K562 (cell line): ENCODE data around the gene ZBED4. TPM values are rescaled to one million over a fixed set of nuclear protein-coding genes. Genes with fewer than 3 reads are reported as not detected.

Experiments used
- ATAC-seq: fragments of 200-7000 bp; cut with Tn5 transposase; 3 replicates; pipeline ENCODE4 v1.9.1; 2020; ENCODE audit warnings: moderate library complexity
- BruUV-seq: library from RNA; stranded (reverse); fragments of 400-500 nt; replicated peaks from 2 replicates; lab custom pipeline; 2021; lab: Mats Ljungman, UMichigan
- CTCF ChIA-PET: fragments of 300-600 bp; formaldehyde crosslinking; extraction: SDS; loops from one replicate; lab custom pipeline; 2021; ENCODE audit warnings: low intra/inter-chr PET ratio; lab: Yijun Ruan, JAX
- POLR2A ChIA-PET: fragments of 300-600, 350-650 bp; sonication (Branson Sonifier 250); formaldehyde crosslinking; extraction: SDS; loops from one replicate; lab custom pipeline; 2021; ENCODE audit warnings: antibody characterized with exemption, inconsistent platforms; lab: Yijun Ruan, JAX
- DNase-seq, 4 experiments: peaks; one replicate each; pipeline versions ENCODE4 v3.0.0 to v3.0.0-alpha.2; 2011 to 2018; ENCODE audit warnings: low spot score in 3 of 4, mixed read lengths in 3 of 4; ENCODE audit errors: extremely low read depth in 1 of 4
- FAIRE-seq: peaks from 2 replicates; lab custom pipeline; 2011; peaks lifted over from hg19 to GRCh38; lab: Jason Lieb, UNC
- H2AFZ ChIP-seq: 2 replicates; pipeline ENCODE4 v1.6.0; 2011; ENCODE audit warnings: low read depth, low read length, control low read depth, inconsistent platforms
- H3K27ac ChIP-seq: fragments of 200-600 bp; 3 replicates; pipeline ENCODE4 v1.8.0; 2011; ENCODE audit warnings: low read depth, mild to moderate bottlenecking, control low read depth, inconsistent platforms, low read length, moderate library complexity, mixed read lengths; ENCODE audit errors: extremely low read depth
- H3K27me3 ChIP-seq, 2 experiments: fragments of 300-600 bp in 1 of 2; 2 replicates in 1 of 2; 3 replicates in 1 of 2; pipeline versions ENCODE4 v1.6.0 to v1.8.0; 2011; ENCODE audit warnings: inconsistent platforms in 2 of 2, low read length in 2 of 2, mild to moderate bottlenecking in 1 of 2, mixed read lengths in 1 of 2, moderate library complexity in 1 of 2; ENCODE audit not compliant: control insufficient read depth in 2 of 2, insufficient read depth in 2 of 2
- H3K36me3 ChIP-seq: fragments of 300-600 bp; 3 replicates; pipeline ENCODE4 v1.8.0; 2011; ENCODE audit warnings: mild to moderate bottlenecking, low read length, inconsistent platforms; ENCODE audit not compliant: control insufficient read depth, insufficient read depth
- H3K4me1 ChIP-seq, 2 experiments: fragments of 200-600 bp in 1 of 2; replicated peaks in 1 of 2; 2 replicates in 1 of 2; 3 replicates in 1 of 2; pipeline versions ENCODE4 v1.5.1 to v1.8.0; 2011; ENCODE audit warnings: inconsistent platforms in 2 of 2, low read length in 2 of 2, mild to moderate bottlenecking in 1 of 2, mixed read lengths in 1 of 2, moderate library complexity in 1 of 2; ENCODE audit not compliant: control insufficient read depth in 2 of 2, insufficient read depth in 2 of 2
- H3K4me2 ChIP-seq: 2 replicates; pipeline ENCODE4 v1.6.1; 2011; ENCODE audit warnings: low read length, control low read depth, inconsistent platforms, mixed read lengths; ENCODE audit not compliant: insufficient read depth
- H3K4me3 ChIP-seq: fragments of 200-600 bp; sonication (generic), shearing (Covaris generic); 2 replicates; pipeline ENCODE4 v1.5.1; 2016; ENCODE audit warnings: control low read depth, inconsistent platforms
- H3K79me2 ChIP-seq: fragments of 200-600 bp; 3 replicates; pipeline ENCODE4 v1.8.0; 2011; ENCODE audit warnings: low read length, inconsistent platforms; ENCODE audit not compliant: control insufficient read depth, insufficient read depth
- H3K9ac ChIP-seq, 2 experiments: 2 replicates each; pipeline versions ENCODE4 v1.6.0 to v1.6.1; 2011; ENCODE audit warnings: low read depth in 2 of 2, low read length in 2 of 2, control low read depth in 1 of 2, inconsistent platforms in 1 of 2, mild to moderate bottlenecking in 1 of 2, mixed read lengths in 1 of 2; ENCODE audit not compliant: insufficient read depth in 1 of 2
- H3K9me1 ChIP-seq: one replicate; pipeline ENCODE4 v1.6.0; 2011; ENCODE audit warnings: inconsistent platforms, mild to moderate bottlenecking, low read length, moderate library complexity; ENCODE audit not compliant: control insufficient read depth, insufficient read depth
- H3K9me3 ChIP-seq: replicated peaks from 2 replicates; pipeline ENCODE4 v1.5.1; 2011; ENCODE audit warnings: low read depth, low read length, inconsistent platforms; ENCODE audit not compliant: control insufficient read depth, insufficient read depth
- H4K20me1 ChIP-seq: replicated peaks from 2 replicates; pipeline ENCODE4 v1.6.1; 2011; ENCODE audit warnings: low read length, inconsistent platforms, mixed read lengths; ENCODE audit not compliant: control insufficient read depth, insufficient read depth
- BMI1 ChIP-seq: fragments of 150-350 bp; IDR thresholded peaks from 2 replicates; pipeline ENCODE4 v1.6.1; 2014; ENCODE audit warnings: low read length
- FOSL1 ChIP-seq: fragments of 200-800 bp; sonication (Bioruptor generic); conservative IDR thresholded peaks from 2 replicates; pipeline ENCODE4 v1.6.1; 2016; ENCODE audit warnings: missing genetic modification characterization, missing compliant biosample characterization
- JUND ChIP-seq, 2 experiments: IDR thresholded peaks; 2 replicates in 1 of 2; 3 replicates in 1 of 2; pipeline ENCODE4 v1.6.1; 2011; ENCODE audit warnings: borderline replicate concordance in 2 of 2, low read depth in 2 of 2, low read length in 2 of 2, improper control_type of control experiment in 1 of 2, missing biosample characterization in 1 of 2, missing genetic modification characterization in 1 of 2, missing genetic modification reagents in 1 of 2
- MECOM ChIP-seq: fragments of 250-450 bp; sonication (Bioruptor Pico); IDR thresholded peaks from 2 replicates; pipeline ENCODE4 v1.8.0; 2022; ENCODE audit warnings: inconsistent platforms
- RBFOX2 ChIP-seq: fragments of 200-400 bp; formaldehyde crosslinking; IDR thresholded peaks from 2 replicates; pipeline ENCODE4 v1.6.1; 2017; ENCODE audit warnings: low read depth, mild to moderate bottlenecking, low read length, moderate library complexity
- SMARCE1 ChIP-seq: fragments of 450-650 bp; IDR thresholded peaks from 2 replicates; pipeline ENCODE4 v1.7.1; 2016; ENCODE audit warnings: mild to moderate bottlenecking
- whole genome bisulfite sequencing: fragments of 100-300 bp; shearing (Covaris generic); methylation state at CpG from one replicate; pipeline ENCODE4 v1.1.6; 2016; ENCODE audit warnings: low coverage, mixed read lengths; ENCODE audit not compliant: insufficient coverage; ENCODE audit errors: missing lambda C conversion rate; 5-methylcytosine and 5-hydroxymethylcytosine counted together
- in situ Hi-C: fragments of 300-500 bp; cut with MboI; formaldehyde crosslinking; loops from 4 replicates; pipeline ENCODE4 v1.15.0; 2018; ENCODE audit warnings: inconsistent platforms, mixed read lengths
- intact Hi-C: fragments of 100-400 bp; cut with micrococcal nuclease; formaldehyde crosslinking; loops from 2 replicates; pipeline ENCODE4 v1.14.2; 2022
- polyA plus RNA-seq, 8 experiments: library from polyadenylated mRNA; depleted of rRNA in 4 of 8; stranded (reverse) in 5 of 8; unstranded in 3 of 8; fragments of >200 nt; fragmentation: Nextera tagmentation in 2 of 8; fragmentation: Illumina TruSeq in 1 of 8; extraction: Ambion mirVana in 2 of 8; extraction: Trizol in 1 of 8; gene quantifications; 2 replicates each; pipeline versions ENCODE4 v1.2.1 to v1.2.3, GENCODE V29; 2011 to 2014; ENCODE audit warnings: inconsistent platforms in 1 of 8, missing spikeins in 1 of 8
- total RNA-seq, 7 experiments: library from RNA; depleted of rRNA in 6 of 7; stranded (reverse); fragments of >200 nt in 6 of 7; fragmentation: Illumina TruSeq in 2 of 7; extraction: Trizol in 2 of 7; gene quantifications; 2 replicates each; pipeline versions ENCODE4 v1.2.1 to v1.2.3, GENCODE V29; 2011 to 2021; ENCODE audit warnings: low replicate concordance in 1 of 7
- TF ChIP-seq, protein P1 (sequence below): fragments of 250-450 bp; sonication (Bioruptor Pico); IDR thresholded peaks from 2 replicates; pipeline ENCODE4 v1.8.0; 2022; ENCODE audit warnings: inconsistent platforms, mild to moderate bottlenecking, moderate library complexity, borderline replicate concordance
- TF ChIP-seq, protein P2 (sequence below), 2 experiments: fragments of 450-650 bp in 1 of 2; sonication (generic) in 1 of 2; formaldehyde crosslinking in 1 of 2; IDR thresholded peaks in 1 of 2; conservative IDR thresholded peaks in 1 of 2; 2 replicates each; pipeline versions ENCODE4 v1.6.1 to v1.8.1; 2016 to 2023; ENCODE audit warnings: mild to moderate bottlenecking in 2 of 2, moderate library complexity in 2 of 2, inconsistent platforms in 1 of 2, missing genetic modification reagents in 1 of 2

Gene ZBED4
- total and polyA plus RNA-seq, 9 of the 15 experiments (the other 6 are each of a cell fraction or from before 2014, with no cell fraction given), result 1.5 to 16.8 (median 7.4) TPM

GRCh38 chr22:49811020-49811791 lies 42.4 kb upstream of the ZBED4 start (continued):
- TF ChIP-seq SMARCE1, result no peak
- no peak for TF ChIP-seq MECOM (CRISPR knock-in tag)
- TF ChIP-seq, all 486 proteins: peak for 0

GRCh38 chr22:49812838-49813237 lies 40.8 kb upstream of the ZBED4 start:
- Histone ChIP-seq H3K9ac (peak overlapping the region in 1 of 2 experiments; percentile 81; a peak in 2 of 4 replicates), H2AFZ (no peak overlapping the region), H3K27ac (no peak overlapping the region; the same call in 2 of the 3 replicates), H3K4me3 (no peak overlapping the region), H3K4me2 (no peak overlapping the region), H3K36me3 (peaks cover 19% of the 10 kb centered on the region; the same call in 1 of the 3 replicates), H3K9me1 (peaks cover 4% of the 10 kb centered on the region), H3K79me2 (peaks cover 93% of the 10 kb centered on the region)
- CTCF ChIA-PET, result no interaction called here
- peak; percentile 37; the same call in 1 of the 2 replicates for TF ChIP-seq FOSL1 (tag)
- peak; percentile 15; the same call in 1 of the 2 replicates for TF ChIP-seq JUND (IDR thresholded peaks at IDR 0.05; ENCODE audit: borderline replicate concordance, low read depth, low read length)
- no peak for TF ChIP-seq JUND (tag; IDR thresholded peaks at IDR 0.05; ENCODE audit: borderline replicate concordance, low read depth, low read length)
- TF ChIP-seq, protein P1, sequence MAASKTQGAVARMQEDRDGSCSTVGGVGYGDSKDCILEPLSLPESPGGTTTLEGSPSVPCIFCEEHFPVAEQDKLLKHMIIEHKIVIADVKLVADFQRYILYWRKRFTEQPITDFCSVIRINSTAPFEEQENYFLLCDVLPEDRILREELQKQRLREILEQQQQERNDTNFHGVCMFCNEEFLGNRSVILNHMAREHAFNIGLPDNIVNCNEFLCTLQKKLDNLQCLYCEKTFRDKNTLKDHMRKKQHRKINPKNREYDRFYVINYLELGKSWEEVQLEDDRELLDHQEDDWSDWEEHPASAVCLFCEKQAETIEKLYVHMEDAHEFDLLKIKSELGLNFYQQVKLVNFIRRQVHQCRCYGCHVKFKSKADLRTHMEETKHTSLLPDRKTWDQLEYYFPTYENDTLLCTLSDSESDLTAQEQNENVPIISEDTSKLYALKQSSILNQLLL (CRISPR knock-in tag), result no peak
- no peak for TF ChIP-seq BMI1
- 0 out of 2 replicates have a peak, but pooled peaks have one; percentile 13 for TF ChIP-seq RBFOX2
- TF ChIP-seq, protein P2, sequence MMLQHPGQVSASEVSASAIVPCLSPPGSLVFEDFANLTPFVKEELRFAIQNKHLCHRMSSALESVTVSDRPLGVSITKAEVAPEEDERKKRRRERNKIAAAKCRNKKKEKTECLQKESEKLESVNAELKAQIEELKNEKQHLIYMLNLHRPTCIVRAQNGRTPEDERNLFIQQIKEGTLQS (IDR thresholded peaks at IDR 0.05), result peak; percentile 45; the same call in 1 of the 2 replicates
- TF ChIP-seq, protein P2 (CRISPR knock-in tag; conservative IDR thresholded peaks at IDR 0.05), result no peak
- TF ChIP-seq, all 486 proteins: peak for 4
- no peaks in the 10 kb centered on the region for H3K27me3 ChIP-seq
- ATAC-seq (no peak), DNase-seq (no peak), FAIRE-seq (no peak)
- H3K9me3 ChIP-seq, result no peaks in the 10 kb centered on the region
- POLR2A ChIA-PET, result interaction anchor here (1.1 to 1.6 kb wide), 3 partner anchors 8 to 13 kb away, joined by 3 to 8 read pairs (median 4); no protein-coding TSS in a partner anchor
- in situ Hi-C loops (no loop called here), intact Hi-C loops (no loop called here)
- no TSS peak for BruUV-seq
- H3K4me1 ChIP-seq, result peaks cover 17 to 23% of the 10 kb centered on the region in 2 experiments; a peak in 4 of 5 replicates
- no peaks in the 10 kb centered on the region; the same call in 1 of the 2 replicates for H4K20me1 ChIP-seq
- WGBS, result 84% methylated on average over 10 of the region's 11 CpGs
